Stimulated activated effector memory CD8-positive, alpha-beta T cell treated with anti-CD3 and anti-CD28 coated beads, Interleukin-12 subunit alpha, Interleukin-12 subunit beta, amount 100 ng/mL, for 72 hours (primary cell): ENCODE results near the gene GATA2.

ENCODE experiments used
- ATAC-seq: fragments of 150-1000 bp; cut with Tn5 transposase; 2 replicates; pipeline ENCODE4 v1.10.0; 2021
- DNase-seq, 2 donors: peaks; one replicate each; pipeline ENCODE4 v3.0.0; 2021 to 2022; ENCODE audit warnings: low spot score in 2 of 2
- H3K27ac Mint-ChIP-seq: one replicate; pipeline ENCODE4 v1.8.0; 2022; ENCODE audit warnings: mild to moderate bottlenecking, mixed read lengths
- H3K36me3 Mint-ChIP-seq: one replicate; pipeline ENCODE4 v1.8.0; 2022; ENCODE audit warnings: mild to moderate bottlenecking, mixed read lengths
- H3K4me1 Mint-ChIP-seq: one replicate; pipeline ENCODE4 v1.8.0; 2022; ENCODE audit warnings: mixed read lengths
- H3K4me3 Mint-ChIP-seq: one replicate; pipeline ENCODE4 v1.8.0; 2022; ENCODE audit warnings: mild to moderate bottlenecking, mixed read lengths
- H3K9me3 Mint-ChIP-seq: one replicate; pipeline ENCODE4 v1.8.0; 2022; ENCODE audit warnings: mixed read lengths

GATA2 gene

GRCh38 chr3:128505771-128506170, 12.8 kb upstream of the GATA2 start:
- no peak overlapping the region for H3K4me3 Mint-ChIP-seq
- H3K36me3 Mint-ChIP-seq: no peaks in the 10 kb centered on the region
- H3K27ac Mint-ChIP-seq: no peak overlapping the region
- H3K4me1 Mint-ChIP-seq: no peaks in the 10 kb centered on the region
- ATAC-seq: no peak
- no peak for DNase-seq
- no peaks in the 10 kb centered on the region for H3K9me3 Mint-ChIP-seq

GRCh38 chr3:128504963-128505730, 12.1 kb upstream of the GATA2 start:
- Mint-ChIP-seq H3K9me3 (no peaks in the 10 kb centered on the region), H3K4me3 (no peak overlapping the region), H3K4me1 (no peaks in the 10 kb centered on the region), H3K27ac (no peak overlapping the region), H3K36me3 (no peaks in the 10 kb centered on the region)
- no peak for ATAC-seq
- DNase-seq: no peak

GRCh38 chr3:128504533-128504915, 11.5 kb upstream of the GATA2 start:
- ATAC-seq (no peak), DNase-seq (no peak)
- H3K36me3 Mint-ChIP-seq: no peaks in the 10 kb centered on the region
- no peak overlapping the region for H3K27ac Mint-ChIP-seq
- H3K4me3 Mint-ChIP-seq: no peak overlapping the region
- H3K9me3 Mint-ChIP-seq: no peaks in the 10 kb centered on the region
- H3K4me1 Mint-ChIP-seq: no peaks in the 10 kb centered on the region

GRCh38 chr3:128503751-128504532, 10.9 kb upstream of the GATA2 start:
- no peaks in the 10 kb centered on the region for H3K9me3 Mint-ChIP-seq
- ATAC-seq: no peak
- H3K36me3 Mint-ChIP-seq: no peaks in the 10 kb centered on the region
- H3K27ac Mint-ChIP-seq: no peak overlapping the region
- DNase-seq: no peak
- H3K4me3 Mint-ChIP-seq: no peak overlapping the region
- no peaks in the 10 kb centered on the region for H3K4me1 Mint-ChIP-seq

DNA sequence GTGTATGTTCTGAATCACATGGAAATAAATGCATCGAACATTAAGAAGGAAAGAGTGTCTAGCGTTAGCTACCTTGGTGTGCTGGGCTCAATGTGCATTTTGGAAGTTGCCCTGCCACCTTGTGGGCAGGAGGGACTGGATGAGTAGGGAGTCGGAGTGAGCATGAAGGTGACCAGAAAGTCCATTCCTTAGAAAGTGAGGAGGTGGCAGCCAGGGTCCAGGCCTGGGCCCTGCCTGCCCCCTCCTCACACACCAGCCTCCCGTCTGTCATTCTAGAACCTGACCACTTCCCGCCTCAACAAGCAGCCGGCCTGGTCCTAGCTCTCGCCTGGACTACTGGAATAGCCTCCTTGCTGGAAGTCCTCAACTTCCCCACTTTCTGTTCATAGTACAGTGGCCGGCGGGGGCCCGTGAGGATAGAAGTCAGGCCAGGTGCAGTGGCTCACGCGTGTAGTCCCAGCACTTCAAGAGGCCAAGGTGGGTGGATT, 10.2 kb upstream of the GATA2 start:
- no peak overlapping the region for H3K4me3 Mint-ChIP-seq
- no peak overlapping the region for H3K27ac Mint-ChIP-seq
- DNase-seq (no peak), ATAC-seq (no peak)
- no peaks in the 10 kb centered on the region for H3K9me3 Mint-ChIP-seq
- H3K4me1 Mint-ChIP-seq: no peaks in the 10 kb centered on the region
- H3K36me3 Mint-ChIP-seq: no peaks in the 10 kb centered on the region

DNA sequence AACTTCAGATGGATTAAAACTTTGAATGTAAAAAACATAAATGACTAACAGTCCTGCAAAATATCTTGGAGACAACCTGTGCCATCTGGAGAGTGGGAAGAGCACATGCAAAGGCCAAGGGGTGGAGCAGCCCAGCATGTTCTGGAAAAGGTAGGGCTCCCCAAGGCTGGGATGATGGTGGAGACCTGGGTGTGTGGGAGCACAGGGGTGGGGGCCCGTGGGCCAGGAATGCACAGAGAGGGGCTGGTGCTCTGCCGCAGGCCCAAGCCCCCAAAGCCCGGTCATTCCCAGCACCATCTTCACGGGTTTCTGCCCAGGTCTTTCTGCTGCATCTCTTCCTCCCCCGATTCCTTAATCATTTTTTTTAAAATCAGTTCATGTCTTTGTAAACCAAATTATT, 9.7 kb upstream of the GATA2 start:
- no peak overlapping the region for H3K27ac Mint-ChIP-seq
- H3K4me1 Mint-ChIP-seq: no peaks in the 10 kb centered on the region
- no peaks in the 10 kb centered on the region for H3K9me3 Mint-ChIP-seq
- no peaks in the 10 kb centered on the region for H3K36me3 Mint-ChIP-seq
- ATAC-seq (no peak), DNase-seq (no peak)
- H3K4me3 Mint-ChIP-seq: no peak overlapping the region

DNA sequence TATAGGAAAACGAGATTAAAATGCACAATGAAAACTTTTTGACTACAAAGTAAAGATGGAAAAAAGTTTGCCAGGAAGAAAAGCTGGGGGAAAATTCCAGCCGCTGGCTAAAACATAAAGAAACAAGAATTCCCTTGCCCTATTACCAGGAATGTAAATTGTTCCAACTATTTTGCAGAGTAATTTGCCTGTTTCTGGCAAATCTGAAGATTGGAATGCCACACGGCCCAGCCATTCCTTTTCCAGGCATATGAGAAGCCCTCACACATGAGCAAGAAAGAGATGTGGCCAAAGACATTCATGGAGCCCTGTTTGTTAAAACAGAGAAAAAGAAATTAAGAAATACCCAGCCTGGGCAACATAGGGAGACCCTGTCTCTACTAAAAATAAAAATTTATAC, 8.4 kb upstream of the GATA2 start:
- no peak for DNase-seq

GRCh38 chr3:128500556-128500955, 7.6 kb upstream of the GATA2 start:
- Mint-ChIP-seq H3K9me3 (no peaks in the 10 kb centered on the region), H3K36me3 (no peaks in the 10 kb centered on the region), H3K4me3 (no peak overlapping the region), H3K4me1 (peaks cover 6% of the 10 kb centered on the region), H3K27ac (no peak overlapping the region)
- ATAC-seq (no peak), DNase-seq (no peak)

More for the DNA sequence above, 8.4 kb upstream of the GATA2 start:
- Mint-ChIP-seq H3K4me1 (no peaks in the 10 kb centered on the region), H3K27ac (no peak overlapping the region), H3K9me3 (no peaks in the 10 kb centered on the region), H3K36me3 (no peaks in the 10 kb centered on the region), H3K4me3 (no peak overlapping the region)
- ATAC-seq: no peak

- Mint-ChIP-seq H3K4me1 (peaks cover 6% of the 10 kb centered on the region), H3K36me3 (no peaks in the 10 kb centered on the region), H3K4me3 (no peak overlapping the region), H3K9me3 (no peaks in the 10 kb centered on the region), H3K27ac (no peak overlapping the region)
- no peak for DNase-seq
- ATAC-seq: no peak
These were observed 6.8 kb upstream of the GATA2 start for GRCh38 chr3:128499724-128500275.

- Mint-ChIP-seq H3K4me1 (peaks cover 6% of the 10 kb centered on the region), H3K36me3 (no peaks in the 10 kb centered on the region), H3K27ac (no peak overlapping the region), H3K9me3 (no peaks in the 10 kb centered on the region), H3K4me3 (peak overlapping the region; percentile 62)
- DNase-seq: no peak
- ATAC-seq: no peak
These were observed 6.0 kb upstream of the GATA2 start for GRCh38 chr3:128498901-128499530.

DNA sequence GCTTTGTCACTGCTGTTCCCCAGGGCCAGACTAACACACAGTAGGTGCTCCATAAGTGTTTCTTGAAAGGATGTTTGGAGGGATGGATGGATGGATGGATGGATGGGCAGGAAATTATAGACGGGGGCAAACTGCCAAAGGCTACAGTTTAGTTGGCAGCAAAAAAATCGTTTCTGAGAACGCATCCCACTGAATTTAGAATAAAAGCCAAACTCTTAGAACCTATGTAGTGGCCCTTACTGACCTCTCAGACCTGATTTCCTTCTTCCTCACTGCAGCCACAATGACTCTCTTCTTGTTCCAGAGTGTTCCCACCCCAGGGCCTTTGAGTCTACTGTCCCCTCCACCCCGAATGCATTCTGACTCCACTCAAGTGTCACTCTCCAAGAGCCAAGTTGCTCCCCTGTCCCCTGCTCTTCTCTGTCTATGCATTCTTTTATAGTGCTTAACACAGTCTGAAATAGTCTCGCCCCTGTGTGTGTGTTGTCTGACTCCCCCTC, 5.2 kb upstream of the GATA2 start:
- ATAC-seq (no peak), DNase-seq (no peak)
- peaks cover 11% of the 10 kb centered on the region for H3K4me1 Mint-ChIP-seq
- H3K27ac Mint-ChIP-seq: no peak overlapping the region
- H3K4me3 Mint-ChIP-seq: peak overlapping the region; percentile 62
- H3K9me3 Mint-ChIP-seq: no peaks in the 10 kb centered on the region
- no peaks in the 10 kb centered on the region for H3K36me3 Mint-ChIP-seq

- no peaks in the 10 kb centered on the region for H3K36me3 Mint-ChIP-seq
- DNase-seq (peak; percentile 71 to 84), ATAC-seq (peak; percentile 73)
- H3K4me3 Mint-ChIP-seq: peak overlapping the region; percentile 62
- H3K4me1 Mint-ChIP-seq: peaks cover 11% of the 10 kb centered on the region
- H3K9me3 Mint-ChIP-seq: no peaks in the 10 kb centered on the region
- H3K27ac Mint-ChIP-seq: no peak overlapping the region
These were observed 4.5 kb upstream of the GATA2 start for GRCh38 chr3:128497305-128498126.

DNA sequence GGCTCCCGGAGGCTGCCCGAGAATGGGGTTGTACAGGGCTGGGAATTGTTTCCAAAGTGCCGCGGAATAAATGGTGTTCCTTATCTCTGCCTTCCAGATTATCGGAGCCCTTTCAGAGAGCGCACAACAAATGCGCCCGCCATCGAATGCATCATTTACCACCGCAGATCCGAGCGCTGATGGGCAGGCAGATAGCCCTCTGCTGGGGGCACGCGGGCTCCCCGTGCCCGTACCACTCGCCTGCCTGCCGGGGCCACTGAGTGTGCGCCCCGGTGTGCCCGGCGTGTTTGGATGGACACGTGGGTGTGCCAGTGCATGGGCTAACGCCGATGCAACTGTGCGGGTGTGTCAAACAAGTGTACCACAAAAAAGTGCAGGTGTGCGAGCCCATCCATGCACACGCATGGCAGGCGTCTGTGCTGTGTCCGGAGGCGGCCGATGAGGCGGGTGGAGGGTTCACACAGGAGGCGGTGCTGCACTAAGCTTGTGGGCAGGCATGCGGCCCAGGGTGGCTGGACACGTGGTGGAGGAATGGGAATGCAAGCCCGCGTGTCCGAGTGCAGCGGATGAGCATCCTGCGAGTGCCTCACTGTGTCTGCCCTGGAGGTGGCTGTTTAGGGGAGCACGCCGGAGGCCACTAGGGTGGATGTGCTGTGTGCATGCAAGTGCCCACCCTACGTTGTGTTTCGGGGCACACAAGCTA, 3.8 kb upstream of the GATA2 start:
- Mint-ChIP-seq H3K4me3 (peak overlapping the region; percentile 62), H3K4me1 (peaks cover 15% of the 10 kb centered on the region)
- no peak for ATAC-seq

GRCh38 chr3:128496019-128496601, 3.1 kb upstream of the GATA2 start:
- Mint-ChIP-seq H3K4me1 (peaks cover 19% of the 10 kb centered on the region), H3K9me3 (no peaks in the 10 kb centered on the region), H3K4me3 (peak overlapping the region; percentile 13), H3K27ac (no peak overlapping the region), H3K36me3 (no peaks in the 10 kb centered on the region)
- no peak for DNase-seq
- no peak for ATAC-seq

More for the DNA sequence above, 3.8 kb upstream of the GATA2 start:
- DNase-seq: no peak
- Mint-ChIP-seq H3K36me3 (no peaks in the 10 kb centered on the region), H3K9me3 (no peaks in the 10 kb centered on the region), H3K27ac (no peak overlapping the region)
